ENCODE data around the gene TMEM41B. TPM values are rescaled to one million over a fixed set of nuclear protein-coding genes. Genes with fewer than 3 reads are reported as not detected.
"Not testable (repeated sequence)": the region's sequence is repeated elsewhere in the genome, so short reads cannot be mapped to it uniquely, and the experiment has no call there.

Gene TMEM41B
- total RNA-seq, 5 donors from 2014 or later (not counting 1 experiment from before 2014, with no cell fraction given), result 29.0 to 55.6 (median 42.7) TPM

- H3K27me3 ChIP-seq (replicated peaks in 1 of 2; ENCODE audit: control insufficient read depth in 2 of 2, extremely low read depth in 1 of 2, insufficient read depth in 2 of 2, low read length in 1 of 2); H3K4me3 ChIP-seq (ENCODE audit: control insufficient read depth in 1 of 2, extremely low read depth in 1 of 2, low read length in 1 of 2); DNase-seq; ATAC-seq (replicated peaks in 1 of 4); H3K4me3 Mint-ChIP-seq; H3K9me3 ChIP-seq; H3K27ac ChIP-seq (ENCODE audit: low read length); H3K9me3 Mint-ChIP-seq; H3K36me3 ChIP-seq (ENCODE audit: control insufficient read depth in 2 of 2, extremely low read depth in 1 of 2, insufficient read depth in 1 of 2, low read length in 1 of 2); H3K27ac Mint-ChIP-seq; H3K36me3 Mint-ChIP-seq; H3K27me3 Mint-ChIP-seq: not testable (repeated sequence)
- CTCF ChIA-PET, result interaction anchor here (0.6 to 0.7 kb wide), 3 partner anchors 68 to 210 kb away, joined by 4 read pairs; no protein-coding TSS in a partner anchor
- peaks cover 17 to 21% (median 21%) of the 10 kb centered on the region in 3 donors for H3K4me1 Mint-ChIP-seq
- whole genome bisulfite sequencing (ENCODE audit: insufficient coverage), result no CpG with 5 or more reads among the region's 4 CpGs
- POLR2A ChIA-PET, result interaction anchor here (0.6 to 0.7 kb wide), 2 partner anchors 29 to 46 kb away, joined by 4 to 10 read pairs; no protein-coding TSS in a partner anchor
- H3K4me1 ChIP-seq (ENCODE audit: control insufficient read depth in 1 of 2, extremely low read depth in 1 of 2, insufficient read depth in 2 of 2, low read length in 2 of 2), result peaks cover 8 to 12% of the 10 kb centered on the region in 2 experiments
Measured at GRCh38 chr11:9347779-9348178, 33.4 kb upstream of the TMEM41B start.

GRCh38 chr11:9347100-9347499, 32.7 kb upstream of the TMEM41B start:
- Histone ChIP-seq H3K27me3 (replicated peaks in 1 of 2; ENCODE audit: control insufficient read depth in 2 of 2, extremely low read depth in 1 of 2, insufficient read depth in 2 of 2, low read length in 1 of 2) (peaks cover 0 to 5% of the 10 kb centered on the region in 2 experiments), H3K4me3 (ENCODE audit: control insufficient read depth in 1 of 2, extremely low read depth in 1 of 2, low read length in 1 of 2) (no peak overlapping the region), H3K4me1 (ENCODE audit: control insufficient read depth in 1 of 2, extremely low read depth in 1 of 2, insufficient read depth in 2 of 2, low read length in 2 of 2) (peaks cover 8 to 12% of the 10 kb centered on the region in 2 experiments), H3K36me3 (ENCODE audit: control insufficient read depth in 2 of 2, extremely low read depth in 1 of 2, insufficient read depth in 1 of 2, low read length in 1 of 2) (no peaks in the 10 kb centered on the region), H3K9me3 (no peaks in the 10 kb centered on the region), H3K27ac (ENCODE audit: low read length) (no peak overlapping the region)
- WGBS (ENCODE audit: insufficient coverage), result 8% methylated on average over 2 of the region's 2 CpGs
- Mint-ChIP-seq H3K4me1 (peaks cover 17 to 21% (median 21%) of the 10 kb centered on the region in 3 donors), H3K9me3 (no peaks in the 10 kb centered on the region), H3K27ac (peak overlapping the region in 1 of 2 donors; percentile 2), H3K36me3 (peaks cover 3% of the 10 kb centered on the region), H3K4me3 (no peak overlapping the region), H3K27me3 (peaks cover 0 to 3% of the 10 kb centered on the region in 2 donors)
- ChIA-PET POLR2A (interaction anchor here (0.6 to 0.7 kb wide), 2 partner anchors 28 to 34 kb away, joined by 3 to 4 read pairs; no protein-coding TSS in a partner anchor), CTCF (interaction anchor here in 1 of 2 donors (0.6 to 0.7 kb wide), 2 partner anchors 36 to 443 kb away, joined by 3 to 4 read pairs; no protein-coding TSS in a partner anchor)
- DNase-seq (peak in 1 of 35 experiments; percentile 23), ATAC-seq (replicated peaks in 1 of 4) (peak; percentile 27 to 81 (median 44))

GRCh38 chr11:9344061-9344680, 29.8 kb upstream of the TMEM41B start:
- H3K4me3 Mint-ChIP-seq, result no peak overlapping the region
- DNase-seq (no peak), ATAC-seq (replicated peaks in 1 of 4) (peak in 1 of 4 experiments; percentile 24)
- WGBS (ENCODE audit: insufficient coverage), result 40% methylated on average over 1 of the region's 3 CpGs
- Histone ChIP-seq H3K36me3 (ENCODE audit: control insufficient read depth in 2 of 2, extremely low read depth in 1 of 2, insufficient read depth in 1 of 2, low read length in 1 of 2) (no peaks in the 10 kb centered on the region), H3K27me3 (replicated peaks in 1 of 2; ENCODE audit: control insufficient read depth in 2 of 2, extremely low read depth in 1 of 2, insufficient read depth in 2 of 2, low read length in 1 of 2) (peaks cover 0 to 2% of the 10 kb centered on the region in 2 experiments), H3K4me1 (ENCODE audit: control insufficient read depth in 1 of 2, extremely low read depth in 1 of 2, insufficient read depth in 2 of 2, low read length in 2 of 2) (peaks cover 8 to 12% of the 10 kb centered on the region in 2 experiments), H3K9me3 (no peaks in the 10 kb centered on the region), H3K4me3 (ENCODE audit: control insufficient read depth in 1 of 2, extremely low read depth in 1 of 2, low read length in 1 of 2) (no peak overlapping the region), H3K27ac (ENCODE audit: low read length) (no peak overlapping the region)
- CTCF ChIA-PET, result no interaction called here
- H3K9me3 Mint-ChIP-seq, result no peaks in the 10 kb centered on the region
- no peaks in the 10 kb centered on the region for H3K27me3 Mint-ChIP-seq
- POLR2A ChIA-PET, result no interaction called here
- no peaks in the 10 kb centered on the region for H3K36me3 Mint-ChIP-seq
- H3K4me1 Mint-ChIP-seq, result peaks cover 16 to 21% (median 17%) of the 10 kb centered on the region in 3 donors
- peak overlapping the region in 1 of 2 donors; percentile 9 for H3K27ac Mint-ChIP-seq

GRCh38 chr11:9341638-9342178, 27.3 kb upstream of the TMEM41B start:
- H3K4me3 ChIP-seq (ENCODE audit: control insufficient read depth in 1 of 2, extremely low read depth in 1 of 2, low read length in 1 of 2), result no peak overlapping the region
- no peaks in the 10 kb centered on the region for H3K9me3 Mint-ChIP-seq
- DNase-seq (no peak), ATAC-seq (replicated peaks in 1 of 4) (no peak)
- H3K27me3 ChIP-seq (replicated peaks in 1 of 2; ENCODE audit: control insufficient read depth in 2 of 2, extremely low read depth in 1 of 2, insufficient read depth in 2 of 2, low read length in 1 of 2), result peaks cover 0 to 2% of the 10 kb centered on the region in 2 experiments
- CTCF ChIA-PET, result interaction anchor here in 1 of 2 donors (0.7 kb wide), 1 partner anchor 10 kb away, joined by 3 read pairs; no protein-coding TSS in a partner anchor
- H3K27ac ChIP-seq (ENCODE audit: low read length), result no peak overlapping the region
- H3K4me1 Mint-ChIP-seq, result peaks cover under 1 to 8% (median 4%) of the 10 kb centered on the region in 3 donors
- no peak overlapping the region for H3K4me3 Mint-ChIP-seq
- H3K36me3 Mint-ChIP-seq, result no peaks in the 10 kb centered on the region
- peaks cover 3 to 4% of the 10 kb centered on the region in 2 experiments for H3K4me1 ChIP-seq (ENCODE audit: control insufficient read depth in 1 of 2, extremely low read depth in 1 of 2, insufficient read depth in 2 of 2, low read length in 2 of 2)
- H3K27ac Mint-ChIP-seq, result no peak overlapping the region
- POLR2A ChIA-PET, result no interaction called here
- H3K9me3 ChIP-seq, result no peaks in the 10 kb centered on the region
- no peaks in the 10 kb centered on the region for H3K27me3 Mint-ChIP-seq
- no peaks in the 10 kb centered on the region for H3K36me3 ChIP-seq (ENCODE audit: control insufficient read depth in 2 of 2, extremely low read depth in 1 of 2, insufficient read depth in 1 of 2, low read length in 1 of 2)
- WGBS (ENCODE audit: insufficient coverage), result 90% methylated on average over 3 of the region's 5 CpGs

- Mint-ChIP-seq H3K27me3 (no peaks in the 10 kb centered on the region), H3K9me3 (no peaks in the 10 kb centered on the region), H3K27ac (no peak overlapping the region), H3K4me3 (no peak overlapping the region), H3K4me1 (no peaks in the 10 kb centered on the region), H3K36me3 (no peaks in the 10 kb centered on the region)
- DNase-seq, result no peak
- WGBS (ENCODE audit: insufficient coverage), result 87% methylated on average over 2 of the region's 5 CpGs
- no peak overlapping the region for H3K27ac ChIP-seq (ENCODE audit: low read length)
- no peaks in the 10 kb centered on the region for H3K4me1 ChIP-seq (ENCODE audit: control insufficient read depth in 1 of 2, extremely low read depth in 1 of 2, insufficient read depth in 2 of 2, low read length in 2 of 2)
- H3K36me3 ChIP-seq (ENCODE audit: control insufficient read depth in 2 of 2, extremely low read depth in 1 of 2, insufficient read depth in 1 of 2, low read length in 1 of 2), result no peaks in the 10 kb centered on the region
- no peaks in the 10 kb centered on the region for H3K9me3 ChIP-seq
- H3K27me3 ChIP-seq (replicated peaks in 1 of 2; ENCODE audit: control insufficient read depth in 2 of 2, extremely low read depth in 1 of 2, insufficient read depth in 2 of 2, low read length in 1 of 2), result no peaks in the 10 kb centered on the region
- POLR2A ChIA-PET, result no interaction called here
- H3K4me3 ChIP-seq (ENCODE audit: control insufficient read depth in 1 of 2, extremely low read depth in 1 of 2, low read length in 1 of 2), result no peak overlapping the region
- CTCF ChIA-PET, result no interaction called here
- no peak for ATAC-seq (replicated peaks in 1 of 4)
Measured at GRCh38 chr11:9332655-9333054, 18.3 kb upstream of the TMEM41B start.

- Histone ChIP-seq H3K36me3 (ENCODE audit: control insufficient read depth in 2 of 2, extremely low read depth in 1 of 2, insufficient read depth in 1 of 2, low read length in 1 of 2) (no peaks in the 10 kb centered on the region), H3K27ac (ENCODE audit: low read length) (no peak overlapping the region), H3K4me1 (ENCODE audit: control insufficient read depth in 1 of 2, extremely low read depth in 1 of 2, insufficient read depth in 2 of 2, low read length in 2 of 2) (no peaks in the 10 kb centered on the region), H3K9me3 (no peaks in the 10 kb centered on the region), H3K4me3 (ENCODE audit: control insufficient read depth in 1 of 2, extremely low read depth in 1 of 2, low read length in 1 of 2) (no peak overlapping the region), H3K27me3 (replicated peaks in 1 of 2; ENCODE audit: control insufficient read depth in 2 of 2, extremely low read depth in 1 of 2, insufficient read depth in 2 of 2, low read length in 1 of 2) (no peaks in the 10 kb centered on the region)
- no peak overlapping the region for H3K4me3 Mint-ChIP-seq
- no peak for DNase-seq
- WGBS (ENCODE audit: insufficient coverage), result 100% methylated on average over 1 of the region's 10 CpGs
- ATAC-seq (replicated peaks in 1 of 4), result no peak
- ChIA-PET POLR2A (no interaction called here), CTCF (interaction anchor here in 1 of 2 donors (0.7 kb wide), 1 partner anchor 168 kb away, joined by 4 read pairs; no protein-coding TSS in a partner anchor)
- H3K27ac Mint-ChIP-seq, result no peak overlapping the region
- no peaks in the 10 kb centered on the region for H3K9me3 Mint-ChIP-seq
- no peaks in the 10 kb centered on the region for H3K27me3 Mint-ChIP-seq
- H3K4me1 Mint-ChIP-seq, result no peaks in the 10 kb centered on the region
- no peaks in the 10 kb centered on the region for H3K36me3 Mint-ChIP-seq
Measured at GRCh38 chr11:9330387-9331384, 16.3 kb upstream of the TMEM41B start.
